GM12891 (cell line): Measurements from ENCODE around the gene ETDA.

ENCODE experiments used
- PAX5 ChIP-seq: IDR thresholded peaks from 2 replicates; pipeline ENCODE4 v1.6.1; 2011; ENCODE audit warnings: low read length, moderate library complexity, mild to moderate bottlenecking; ENCODE audit not compliant: insufficient read depth, severe bottlenecking
- POLR2A ChIP-seq: IDR thresholded peaks from 2 replicates; pipeline ENCODE4 v1.6.1; 2011; ENCODE audit warnings: low read depth, low read length, control low read depth
- POLR2AphosphoS5 ChIP-seq: IDR thresholded peaks from 2 replicates; pipeline ENCODE4 v1.6.1; 2011; ENCODE audit warnings: low read depth, low read length, control low read depth
- SPI1 ChIP-seq: IDR thresholded peaks from 2 replicates; pipeline ENCODE4 v1.6.1; 2011; ENCODE audit warnings: low read depth, low read length, control low read depth
- TAF1 ChIP-seq: IDR thresholded peaks from 2 replicates; pipeline ENCODE4 v1.6.1; 2011; ENCODE audit warnings: low read depth, low read length, control low read depth

DNA sequence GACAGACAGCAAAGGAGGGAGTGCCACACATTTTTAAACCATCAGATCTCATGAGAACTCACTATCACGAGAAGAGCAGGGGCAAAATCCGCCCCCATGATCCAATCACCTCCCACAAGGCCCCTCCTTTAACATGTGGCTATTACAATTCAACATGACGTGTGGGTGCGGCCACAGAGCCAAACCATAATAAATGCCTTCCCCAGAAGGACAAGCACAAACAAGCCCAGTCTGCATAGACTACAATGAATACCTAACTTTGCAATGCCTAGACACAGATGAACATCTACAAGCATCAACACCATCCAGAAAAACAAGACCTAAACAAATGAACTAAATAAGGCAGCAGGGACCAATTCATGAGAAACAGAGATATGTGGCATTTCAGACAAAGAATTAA, 12.3 kb downstream of the ETDA start:
- TF ChIP-seq POLR2AphosphoS5: no peak
- no peak for TF ChIP-seq TAF1
- TF ChIP-seq POLR2A: no peak
- TF ChIP-seq SPI1: no peak
- no peak for TF ChIP-seq PAX5
